HG03280 (cell line): ENCODE measurements around the gene SPDYE9.
"Not testable (repeated sequence)": the region's sequence is repeated elsewhere in the genome, so short reads cannot be mapped to it uniquely, and the experiment has no call there.

Experiments
- ATAC-seq: cut with Tn5 transposase; IDR thresholded peaks from one replicate; pipeline ENCODE4 v1.9.1; 2021; ENCODE audit warnings: mild to moderate bottlenecking, moderate library complexity; ENCODE audit not compliant: unreplicated experiment

SPDYE9 gene

GRCh38 chr7:73085938-73086337 lies at the start of gene SPDYE9:
Gene SPDYE9, minus strand, starts transcription at chr7:73086038. Its CDS starts 1,800 bp downstream, at chr7:73084238.
- not testable (repeated sequence) for ATAC-seq

GRCh38 chr7:73134866-73135265 lies 49.0 kb upstream of the SPDYE9 start:
- ATAC-seq: not testable (repeated sequence)

- ATAC-seq: not testable (repeated sequence)
Measured at GRCh38 chr7:73132651-73133217, 46.9 kb upstream of the SPDYE9 start.

- not testable (repeated sequence) for ATAC-seq
Measured at GRCh38 chr7:73130612-73131011, 44.8 kb upstream of the SPDYE9 start.

- not testable (repeated sequence) for ATAC-seq
Measured at GRCh38 chr7:73124126-73124525, 38.3 kb upstream of the SPDYE9 start.

GRCh38 chr7:73122778-73123447 lies 37.1 kb upstream of the SPDYE9 start:
- not testable (repeated sequence) for ATAC-seq

- not testable (repeated sequence) for ATAC-seq
Measured at GRCh38 chr7:73118155-73118554, 32.3 kb upstream of the SPDYE9 start.

- ATAC-seq: not testable (repeated sequence)
Measured at GRCh38 chr7:73057811-73058210, 28.0 kb downstream of the SPDYE9 start, which contains the start of gene SPDYE11. Gene SPDYE11, minus strand, starts transcription at chr7:73057911. Its CDS starts 1,800 bp downstream, at chr7:73056111.

GRCh38 chr7:73029666-73030065 lies 56.2 kb downstream of the SPDYE9 start, which contains the start of gene SPDYE8:
Gene SPDYE8, minus strand, starts transcription at chr7:73029766. Its CDS starts 1,800 bp downstream, at chr7:73027966.
- ATAC-seq: not testable (repeated sequence)
